Astrocyte (in vitro differentiated cells and primary cell): ENCODE data around the gene SIGLEC6. TPM values are rescaled to one million over a fixed set of nuclear protein-coding genes. Genes with fewer than 3 reads are reported as not detected.

ENCODE experiments used
- DNase-seq: peaks from one replicate; pipeline ENCODE4 v3.0.0-alpha.2; 2010; ENCODE audit warnings: low read depth
- FAIRE-seq: peaks from 2 replicates; lab custom pipeline; 2011; peaks lifted over from hg19 to GRCh38; lab: Jason Lieb, UNC
- H2AFZ ChIP-seq: 2 replicates; pipeline ENCODE4 v1.6.0; 2012; ENCODE audit warnings: low read depth, low read length, inconsistent platforms
- H3K27ac ChIP-seq: 2 replicates; pipeline ENCODE4 v1.5.1; 2011; ENCODE audit warnings: low read depth, low read length, inconsistent platforms
- H3K27me3 ChIP-seq: 2 replicates; pipeline ENCODE4 v1.6.0; 2011; ENCODE audit warnings: low read length, inconsistent platforms; ENCODE audit not compliant: insufficient read depth
- H3K36me3 ChIP-seq: 2 replicates; pipeline ENCODE4 v1.5.1; 2011; ENCODE audit warnings: low read length, inconsistent platforms; ENCODE audit not compliant: insufficient read depth
- H3K4me1 ChIP-seq: 2 replicates; pipeline ENCODE4 v1.5.1; 2011; ENCODE audit warnings: low read length, inconsistent platforms; ENCODE audit not compliant: insufficient read depth
- H3K4me2 ChIP-seq: 2 replicates; pipeline ENCODE4 v1.6.0; 2012; ENCODE audit warnings: low read length, inconsistent platforms
- H3K4me3 ChIP-seq: 2 replicates; pipeline ENCODE4 v1.5.1; 2011; ENCODE audit warnings: low read depth, mild to moderate bottlenecking, low read length, inconsistent platforms; ENCODE audit not compliant: insufficient read depth
- H3K79me2 ChIP-seq: 2 replicates; pipeline ENCODE4 v1.6.0; 2012; ENCODE audit warnings: mild to moderate bottlenecking, low read length, inconsistent platforms; ENCODE audit not compliant: insufficient read depth
- H3K9ac ChIP-seq: 2 replicates; pipeline ENCODE4 v1.6.0; 2012; ENCODE audit warnings: mild to moderate bottlenecking, low read length, inconsistent platforms
- H3K9me3 ChIP-seq: 2 replicates; pipeline ENCODE4 v1.5.1; 2012; ENCODE audit warnings: low read depth, mild to moderate bottlenecking, low read length, inconsistent platforms; ENCODE audit not compliant: insufficient read depth
- H4K20me1 ChIP-seq: 2 replicates; pipeline ENCODE4 v1.6.0; 2012; ENCODE audit warnings: low read length, inconsistent platforms; ENCODE audit not compliant: insufficient read depth
- H3K27ac Mint-ChIP-seq: one replicate; pipeline ENCODE4 v1.8.0; 2021; ENCODE audit warnings: mild to moderate bottlenecking, mixed read lengths; ENCODE audit not compliant: unreplicated experiment
- H3K27me3 Mint-ChIP-seq: one replicate; pipeline ENCODE4 v1.8.0; 2021; ENCODE audit warnings: low read depth, mixed read lengths; ENCODE audit not compliant: unreplicated experiment
- H3K36me3 Mint-ChIP-seq: one replicate; pipeline ENCODE4 v1.8.0; 2021; ENCODE audit warnings: low read depth, mixed read lengths; ENCODE audit not compliant: unreplicated experiment
- H3K4me1 Mint-ChIP-seq: one replicate; pipeline ENCODE4 v1.8.0; 2021; ENCODE audit warnings: low read depth, mixed read lengths; ENCODE audit not compliant: unreplicated experiment
- H3K4me3 Mint-ChIP-seq: one replicate; pipeline ENCODE4 v1.8.0; 2021; ENCODE audit warnings: mild to moderate bottlenecking, moderate library complexity, mixed read lengths; ENCODE audit not compliant: unreplicated experiment
- H3K9me3 Mint-ChIP-seq: one replicate; pipeline ENCODE4 v1.8.0; 2021; ENCODE audit warnings: mild to moderate bottlenecking, mixed read lengths; ENCODE audit not compliant: unreplicated experiment
- EZH2 ChIP-seq: IDR thresholded peaks from 2 replicates; pipeline ENCODE4 v1.6.1; 2012; ENCODE audit warnings: mild to moderate bottlenecking, low read length, inconsistent platforms; ENCODE audit not compliant: insufficient read depth
- total RNA-seq: library from RNA; stranded (reverse); gene quantifications from 2 replicates; pipeline ENCODE4 v1.2.1, GENCODE V29; 2021
- TF ChIP-seq, protein P1 (sequence below): IDR thresholded peaks from 2 replicates; pipeline ENCODE4 v1.5.1; 2011; ENCODE audit warnings: low read depth, mild to moderate bottlenecking, inconsistent platforms, low read length, moderate library complexity; ENCODE audit not compliant: insufficient read depth

Gene SIGLEC6
- total RNA-seq, 1 donor from 2014 or later = not detected

DNA sequence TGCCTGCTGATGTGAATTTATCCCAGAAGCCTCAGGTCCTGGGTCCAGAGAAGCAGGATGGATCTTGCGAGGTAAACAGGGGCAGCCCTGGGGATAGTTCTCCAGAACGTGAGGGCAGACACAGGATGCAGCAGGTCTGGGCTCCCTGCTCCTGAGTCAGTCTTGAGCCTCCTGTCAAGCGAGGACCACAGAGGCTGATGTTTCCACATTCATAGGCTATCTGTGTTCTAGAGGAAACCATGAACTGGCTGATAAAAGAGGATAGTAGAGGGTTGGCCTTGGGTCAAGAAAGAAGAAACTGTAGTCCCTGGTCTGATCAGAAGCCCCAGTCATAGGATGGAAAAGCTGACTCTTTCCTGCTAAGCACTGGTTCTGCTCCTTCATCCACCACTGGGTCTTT, 41.9 kb upstream of the SIGLEC6 start:
- H3K9me3 ChIP-seq = no peaks in the 10 kb centered on the region
- Mint-ChIP-seq H3K36me3 (peaks cover 8% of the 10 kb centered on the region), H3K27ac (peak overlapping the region; percentile 58), H3K9me3 (no peaks in the 10 kb centered on the region), H3K4me3 (no peak overlapping the region), H3K27me3 (peaks cover under 1% of the 10 kb centered on the region), H3K4me1 (peaks cover 18% of the 10 kb centered on the region)
- H3K27me3 ChIP-seq = no peaks in the 10 kb centered on the region
- H3K79me2 ChIP-seq = peaks cover 39% of the 10 kb centered on the region
- DNase-seq (no peak), FAIRE-seq (no peak)
- H3K36me3 ChIP-seq = peaks cover 6% of the 10 kb centered on the region
- H3K27ac ChIP-seq = peak overlapping the region; percentile 75
- peak overlapping the region; percentile 94 for H3K4me2 ChIP-seq
- H2AFZ ChIP-seq = no peak overlapping the region
- peaks cover 15% of the 10 kb centered on the region for H3K4me1 ChIP-seq
- TF ChIP-seq EZH2 = no peak
- TF ChIP-seq, protein P1, sequence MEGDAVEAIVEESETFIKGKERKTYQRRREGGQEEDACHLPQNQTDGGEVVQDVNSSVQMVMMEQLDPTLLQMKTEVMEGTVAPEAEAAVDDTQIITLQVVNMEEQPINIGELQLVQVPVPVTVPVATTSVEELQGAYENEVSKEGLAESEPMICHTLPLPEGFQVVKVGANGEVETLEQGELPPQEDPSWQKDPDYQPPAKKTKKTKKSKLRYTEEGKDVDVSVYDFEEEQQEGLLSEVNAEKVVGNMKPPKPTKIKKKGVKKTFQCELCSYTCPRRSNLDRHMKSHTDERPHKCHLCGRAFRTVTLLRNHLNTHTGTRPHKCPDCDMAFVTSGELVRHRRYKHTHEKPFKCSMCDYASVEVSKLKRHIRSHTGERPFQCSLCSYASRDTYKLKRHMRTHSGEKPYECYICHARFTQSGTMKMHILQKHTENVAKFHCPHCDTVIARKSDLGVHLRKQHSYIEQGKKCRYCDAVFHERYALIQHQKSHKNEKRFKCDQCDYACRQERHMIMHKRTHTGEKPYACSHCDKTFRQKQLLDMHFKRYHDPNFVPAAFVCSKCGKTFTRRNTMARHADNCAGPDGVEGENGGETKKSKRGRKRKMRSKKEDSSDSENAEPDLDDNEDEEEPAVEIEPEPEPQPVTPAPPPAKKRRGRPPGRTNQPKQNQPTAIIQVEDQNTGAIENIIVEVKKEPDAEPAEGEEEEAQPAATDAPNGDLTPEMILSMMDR = no peak
- H4K20me1 ChIP-seq = peaks cover 11% of the 10 kb centered on the region
- H3K4me3 ChIP-seq = peak overlapping the region; percentile 27
- peak overlapping the region; percentile 68 for H3K9ac ChIP-seq

DNA sequence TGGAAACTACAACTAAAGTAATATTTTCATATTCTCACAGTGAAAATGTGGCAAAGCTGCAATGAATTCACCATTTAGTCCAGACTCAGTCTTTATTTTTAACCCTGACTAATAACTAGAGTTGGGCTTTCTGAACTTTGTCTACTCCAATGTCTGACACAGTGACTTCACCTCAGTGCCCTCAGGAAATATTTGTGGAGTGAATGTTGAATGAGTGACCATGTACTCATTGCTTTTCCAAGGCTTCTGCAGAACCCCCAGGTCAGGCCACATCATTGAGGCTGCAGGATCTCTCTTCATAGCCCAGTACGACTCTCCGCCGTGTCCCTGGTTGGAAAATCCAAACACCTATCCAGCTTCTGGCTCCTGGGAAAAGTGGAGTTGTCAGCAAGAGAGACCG, 41.4 kb upstream of the SIGLEC6 start:
- H3K79me2 ChIP-seq = peaks cover 39% of the 10 kb centered on the region
- Mint-ChIP-seq H3K9me3 (no peaks in the 10 kb centered on the region), H3K4me1 (peaks cover 18% of the 10 kb centered on the region), H3K27ac (no peak overlapping the region), H3K36me3 (peaks cover 8% of the 10 kb centered on the region), H3K27me3 (peaks cover 5% of the 10 kb centered on the region), H3K4me3 (peak overlapping the region; percentile 93)
- H3K4me1 ChIP-seq = peaks cover 15% of the 10 kb centered on the region
- peaks cover 11% of the 10 kb centered on the region for H4K20me1 ChIP-seq
- peak overlapping the region; percentile 92 for H3K9ac ChIP-seq
- peak overlapping the region; percentile 94 for H3K4me2 ChIP-seq
- H3K9me3 ChIP-seq = no peaks in the 10 kb centered on the region
- peaks cover 6% of the 10 kb centered on the region for H3K36me3 ChIP-seq
- FAIRE-seq (peak; percentile 93), DNase-seq (peak; percentile 63)
- H3K4me3 ChIP-seq = peak overlapping the region; percentile 77
- no peaks in the 10 kb centered on the region for H3K27me3 ChIP-seq
- peak overlapping the region; percentile 76 for H3K27ac ChIP-seq
- no peak for TF ChIP-seq EZH2
- TF ChIP-seq, protein P1 = no peak
- no peak overlapping the region for H2AFZ ChIP-seq

DNA sequence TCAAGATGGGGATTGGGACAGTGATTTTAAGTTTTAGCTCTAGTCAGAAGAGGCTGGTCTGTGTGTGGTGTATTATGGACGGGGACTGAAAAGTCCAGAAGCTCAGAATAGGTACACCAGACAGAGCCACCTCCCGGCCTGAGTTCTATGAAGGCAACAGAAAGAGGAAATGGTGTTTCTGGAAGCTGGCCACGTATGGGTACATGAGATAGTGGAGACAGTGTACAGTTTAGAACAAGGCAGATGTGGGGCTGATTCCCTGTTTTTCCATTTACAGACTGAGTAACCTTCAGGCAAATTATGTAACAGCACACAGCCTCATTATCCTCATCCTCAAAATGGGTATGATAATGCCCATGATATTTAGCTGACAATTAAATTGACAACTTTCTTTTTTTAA, 40.9 kb upstream of the SIGLEC6 start:
- FAIRE-seq = no peak
- Histone ChIP-seq H3K4me2 (peak overlapping the region; percentile 94), H3K79me2 (peaks cover 39% of the 10 kb centered on the region), H3K4me1 (peaks cover 15% of the 10 kb centered on the region), H4K20me1 (peaks cover 11% of the 10 kb centered on the region), H3K36me3 (peaks cover 6% of the 10 kb centered on the region), H3K27me3 (no peaks in the 10 kb centered on the region), H3K27ac (peak overlapping the region; percentile 76), H2AFZ (no peak overlapping the region), H3K9me3 (no peaks in the 10 kb centered on the region), H3K9ac (peak overlapping the region; percentile 92), H3K4me3 (peak overlapping the region; percentile 77)
- Mint-ChIP-seq H3K36me3 (peaks cover 8% of the 10 kb centered on the region), H3K9me3 (no peaks in the 10 kb centered on the region), H3K4me3 (peak overlapping the region; percentile 93), H3K27me3 (peaks cover 7% of the 10 kb centered on the region), H3K27ac (peak overlapping the region; percentile 86), H3K4me1 (peaks cover 18% of the 10 kb centered on the region)
- no peak for DNase-seq
- TF ChIP-seq, protein P1 = no peak
- TF ChIP-seq EZH2 = no peak
